Measurements from ENCODE around the gene STK11IP.

GRCh38 chr2:219615036-219615435 is 17.4 kb downstream of the STK11IP start:
- TF ChIP-seq POLR2A (IDR thresholded peaks at IDR 0.05) (no peak), CTCF (IDR thresholded peaks at IDR 0.05) (no peak)

All from esophagus squamous epithelium (tissue), 4 donors.